Keratinocyte (primary cell): ENCODE measurements around the gene FBXO39. TPM values are rescaled to one million over a fixed set of nuclear protein-coding genes. Genes with fewer than 3 reads are reported as not detected.

Source experiments
- DNase-seq: peaks from one replicate; pipeline ENCODE4 v3.0.0-alpha.2; 2011; ENCODE audit warnings: low read depth, missing footprints, low spot score
- FAIRE-seq: peaks from 2 replicates; lab custom pipeline; 2011; peaks lifted over from hg19 to GRCh38; lab: Jason Lieb, UNC
- H2AFZ ChIP-seq: 2 replicates; pipeline ENCODE4 v1.6.0; 2012; ENCODE audit warnings: low read length, control low read depth, inconsistent platforms; ENCODE audit not compliant: control insufficient read depth
- H3K27ac ChIP-seq: 2 replicates; pipeline ENCODE4 v1.5.1; 2011; ENCODE audit warnings: low read length; ENCODE audit not compliant: control insufficient read depth, insufficient read depth
- H3K27me3 ChIP-seq: 3 replicates; pipeline ENCODE4 v1.6.0; 2011; ENCODE audit warnings: low read length; ENCODE audit not compliant: control insufficient read depth, insufficient read depth; ENCODE audit errors: extremely low read depth
- H3K36me3 ChIP-seq, 2 experiments: 2 replicates in 1 of 2; 3 replicates in 1 of 2; pipeline ENCODE4 v1.5.1; 2011; ENCODE audit warnings: low read length in 2 of 2, mild to moderate bottlenecking in 1 of 2; ENCODE audit not compliant: control insufficient read depth in 2 of 2, insufficient read depth in 2 of 2; ENCODE audit errors: extremely low read depth in 1 of 2
- H3K4me1 ChIP-seq: 3 replicates; pipeline ENCODE4 v1.5.1; 2011; ENCODE audit warnings: low read length; ENCODE audit not compliant: control insufficient read depth, insufficient read depth; ENCODE audit errors: extremely low read depth
- H3K4me2 ChIP-seq: 3 replicates; pipeline ENCODE4 v1.6.0; 2011; ENCODE audit warnings: low read depth, low read length; ENCODE audit not compliant: control insufficient read depth, insufficient read depth; ENCODE audit errors: extremely low read depth
- H3K4me3 ChIP-seq, 3 experiments: fragments of 200-600 bp in 1 of 3; sonication (generic) in 1 of 3; 2 replicates in 2 of 3; 3 replicates in 1 of 3; pipeline ENCODE4 v1.5.1; 2011 to 2016; ENCODE audit warnings: low read length in 3 of 3, mild to moderate bottlenecking in 3 of 3, control low read depth in 2 of 3, inconsistent platforms in 1 of 3, low read depth in 1 of 3, mixed read lengths in 1 of 3, mixed run types in 1 of 3, moderate library complexity in 1 of 3; ENCODE audit not compliant: control insufficient read depth in 2 of 3, insufficient read depth in 2 of 3; ENCODE audit errors: extremely low read depth in 1 of 3
- H3K79me2 ChIP-seq: 2 replicates; pipeline ENCODE4 v1.6.0; 2012; ENCODE audit warnings: low read length; ENCODE audit not compliant: control insufficient read depth, insufficient read depth
- H3K9ac ChIP-seq: 3 replicates; pipeline ENCODE4 v1.6.0; 2011; ENCODE audit warnings: low read length; ENCODE audit not compliant: control insufficient read depth, insufficient read depth; ENCODE audit errors: extremely low read depth
- H3K9me1 ChIP-seq: 3 replicates; pipeline ENCODE4 v1.6.0; 2011; ENCODE audit warnings: low read length; ENCODE audit not compliant: control insufficient read depth, insufficient read depth; ENCODE audit errors: extremely low read depth
- H3K9me3 ChIP-seq: 2 replicates; pipeline ENCODE4 v1.5.1; 2012; ENCODE audit warnings: low read depth, low read length; ENCODE audit not compliant: control insufficient read depth
- H4K20me1 ChIP-seq: 3 replicates; pipeline ENCODE4 v1.6.0; 2011; ENCODE audit warnings: low read length; ENCODE audit not compliant: control insufficient read depth, insufficient read depth; ENCODE audit errors: extremely low read depth
- CTCF ChIP-seq, 3 experiments: IDR thresholded peaks in 1 of 3; conservative IDR thresholded peaks in 1 of 3; optimal IDR thresholded peaks in 1 of 3; 2 replicates in 2 of 3; 3 replicates in 1 of 3; pipeline versions ENCODE3 to v1.5.1; 2011; ENCODE audit warnings: low read length in 3 of 3, mild to moderate bottlenecking in 3 of 3, moderate library complexity in 2 of 3, control low read depth in 1 of 3, inconsistent platforms in 1 of 3; ENCODE audit not compliant: insufficient read depth in 2 of 3; ENCODE audit errors: extremely low read depth in 1 of 3
- EZH2 ChIP-seq: IDR thresholded peaks from one replicate; pipeline ENCODE4 v1.6.1; 2012; ENCODE audit warnings: inconsistent platforms, mild to moderate bottlenecking, low read length, moderate library complexity
- dilution Hi-C: fragments of 300-500 bp; cut with MboI; formaldehyde crosslinking; loops from one replicate; pipeline ENCODE4 v1.7.0; 2020; ENCODE audit warnings: low sequenced_read_pairs; ENCODE audit not compliant: extremely low pct_ligation_motif_present
- polyA plus RNA-seq, 5 experiments: library from polyadenylated mRNA; depleted of rRNA in 3 of 5; stranded (reverse) in 3 of 5; stranded (forward) in 1 of 5; unstranded in 1 of 5; fragments of >200 nt; gene quantifications; 1 replicate in 1 of 5; 2 replicates in 3 of 5; 3 replicates in 1 of 5; pipeline versions ENCODE4 v1.2.1 to v1.2.3, GENCODE V29; 2011 to 2012; ENCODE audit warnings: missing spikeins in 2 of 5, low read depth in 1 of 5, low replicate concordance in 1 of 5
- small RNA-seq, 3 experiments: library from RNA; depleted of rRNA; stranded (forward); fragments of <200 nt; gene quantifications; one replicate each; pipeline ENCODE3, GENCODE V24; 2012; ENCODE audit warnings: low read depth in 3 of 3, low replicate concordance in 1 of 3; ENCODE audit not compliant: insufficient read length in 3 of 3

Gene FBXO39
- polyA plus RNA-seq, 1 donor (not counting 4 experiments of a cell fraction or from before 2014, with no cell fraction given) = 3.3 TPM

GRCh38 chr17:6831661-6832263, 55.7 kb downstream of the FBXO39 start, which contains the start of gene TEKT1:
Gene TEKT1, minus strand, starts transcription at chr17:6831729. Its CDS starts 1,353 bp downstream, at chr17:6830376.
- no peak for DNase-seq
- peaks cover 4% of the 10 kb centered on the region for H3K4me1 ChIP-seq
- dilution Hi-C loops = no loop called here
- FAIRE-seq = peak; percentile 75
- H3K27me3 ChIP-seq = peaks cover 15% of the 10 kb centered on the region
- peak within 1 kb of the TSS; percentile 82 for H2AFZ ChIP-seq
- H3K9ac ChIP-seq = peak within 1 kb of the TSS; percentile 49
- H3K27ac ChIP-seq = no peak within 1 kb of the TSS
- H3K9me1 ChIP-seq = no peaks in the 10 kb centered on the region
- no peaks in the 10 kb centered on the region for H4K20me1 ChIP-seq
- H3K9me3 ChIP-seq = no peaks in the 10 kb centered on the region
- no peak for TF ChIP-seq CTCF (optimal IDR thresholded peaks at IDR 0.05 in 1 of 3, IDR thresholded peaks at IDR 0.05 in 1 of 3, conservative IDR thresholded peaks at IDR 0.05 in 1 of 3; ENCODE audit: extremely low read depth in 1 of 3, insufficient read depth in 2 of 3, low read length in 3 of 3)
- TF ChIP-seq EZH2 = no peak
- peak within 1 kb of the TSS; percentile 90 for H3K4me2 ChIP-seq
- no peaks in the 10 kb centered on the region for H3K36me3 ChIP-seq
- H3K4me3 ChIP-seq = peak within 1 kb of the TSS; percentile 47 to 71 (median 59)
- no peaks in the 10 kb centered on the region for H3K79me2 ChIP-seq

Small RNAs within 50 kb of the gene (small RNA-seq; reads per million reads assigned to genes)
- gene AC004706.2 = 0 reads per million in 3 experiments

Other genes starting within 250 kb of the FBXO39 start
- gene PITPNM3, start 219.7 kb upstream of the FBXO39 start, polyA plus RNA-seq = 7.7 to 13.6 TPM (median 8.3 TPM) in 3 replicates
- gene KIAA0753, start 135.5 kb upstream of the FBXO39 start, polyA plus RNA-seq = 6.6 to 11.6 TPM (median 8.3 TPM) in 3 replicates
- gene TXNDC17, start 135.2 kb upstream of the FBXO39 start, polyA plus RNA-seq = 938 to 1,215 TPM (median 1,093 TPM) in 3 replicates
- 21.7 to 49.0 TPM (median 30.6 TPM) in 3 replicates for gene MED31, start 124.6 kb upstream of the FBXO39 start, polyA plus RNA-seq
- gene C17orf100, start 124.5 kb upstream of the FBXO39 start, polyA plus RNA-seq = 0.49 to 0.72 TPM (median 0.53 TPM) in 3 replicates
- gene SLC13A5, start 62.8 kb upstream of the FBXO39 start, polyA plus RNA-seq = 0.14 to 0.68 TPM (median 0.46 TPM) in 3 replicates
- 5.6 to 10.6 TPM (median 8.9 TPM) in 3 replicates for gene XAF1, start 20.2 kb upstream of the FBXO39 start, polyA plus RNA-seq
- not detected in 3 replicates for gene TEKT1, start 55.5 kb downstream of the FBXO39 start, polyA plus RNA-seq
- 0.19 to 0.35 TPM (median 0.22 TPM) in 3 replicates for gene ALOX12, start 219.8 kb downstream of the FBXO39 start, polyA plus RNA-seq
- gene RNASEK, start 236.4 kb downstream of the FBXO39 start, polyA plus RNA-seq = 87.0 to 267 TPM (median 99.7 TPM) in 3 replicates
- gene BCL6B, start 246.8 kb downstream of the FBXO39 start, polyA plus RNA-seq = not detected in 3 replicates